ENCODE data around the gene CNGB1. TPM values are rescaled to one million over a fixed set of nuclear protein-coding genes. Genes with fewer than 3 reads are reported as not detected.
"Not testable (repeated sequence)": the region's sequence is repeated elsewhere in the genome, so short reads cannot be mapped to it uniquely, and the experiment has no call there.

Gene CNGB1
- total RNA-seq, 2 experiments from 2014 or later: not detected

DNA sequence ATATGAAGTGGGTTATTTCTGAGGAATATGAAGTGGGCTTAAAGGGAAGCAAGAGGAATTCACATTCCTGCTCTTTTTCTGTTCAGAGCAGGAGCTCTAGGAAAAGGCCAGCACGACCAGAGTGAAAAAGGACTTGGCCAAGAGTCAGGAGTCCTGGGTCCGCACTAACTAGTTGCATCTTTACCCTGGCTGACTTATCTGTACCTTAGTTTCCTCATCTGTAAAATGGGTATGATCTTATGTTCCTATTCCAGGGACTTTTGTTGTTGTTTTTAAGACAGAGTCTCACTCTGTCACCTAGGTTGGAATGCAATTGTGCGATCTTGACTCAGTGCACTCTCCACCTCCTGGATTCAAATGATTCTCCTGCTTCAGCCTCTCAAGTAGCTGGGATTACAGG, 52.5 kb downstream of the CNGB1 start:
- ChIA-PET POLR2A (no interaction called here), CTCF (no interaction called here)

DNA sequence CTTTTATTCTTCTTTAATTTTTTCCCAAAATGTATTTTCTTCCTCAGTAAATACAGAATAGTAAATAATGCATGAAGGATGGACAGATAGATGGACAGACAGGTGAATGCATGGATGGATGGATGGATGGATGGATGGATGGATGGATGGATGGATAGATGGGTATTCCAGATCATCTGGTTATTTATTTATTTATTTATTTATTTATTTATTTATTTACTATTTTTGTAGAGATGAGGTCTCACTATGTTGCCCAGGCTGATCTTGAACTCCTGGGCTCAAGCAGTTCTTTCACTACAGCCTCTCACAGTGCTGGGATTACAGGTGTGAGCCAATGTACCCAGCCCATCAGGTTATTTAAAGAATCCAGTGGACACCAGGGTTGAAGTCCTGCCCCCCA, 53.0 kb downstream of the CNGB1 start:
- CTCF ChIA-PET, POLR2A ChIA-PET: not testable (repeated sequence)

DNA sequence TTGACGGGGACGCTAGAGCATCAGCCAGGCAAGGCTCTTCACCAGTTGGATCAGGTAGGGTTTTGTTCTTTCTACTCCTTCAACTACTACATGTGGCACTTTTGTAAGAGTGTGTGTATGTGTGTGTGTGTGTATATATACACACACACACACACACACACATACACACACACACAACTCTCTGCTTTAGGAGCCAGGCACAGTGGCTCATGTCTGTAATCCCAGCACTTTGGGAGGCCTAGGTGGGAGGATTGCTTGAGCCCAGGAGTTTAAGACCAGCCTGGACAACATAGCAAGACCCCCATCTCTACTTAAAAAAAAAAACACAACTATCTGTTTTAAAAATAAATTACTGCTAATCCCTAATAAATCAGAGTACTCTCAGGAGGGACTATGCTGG, 53.4 kb downstream of the CNGB1 start:
- POLR2A ChIA-PET, CTCF ChIA-PET: not testable (repeated sequence)

DNA sequence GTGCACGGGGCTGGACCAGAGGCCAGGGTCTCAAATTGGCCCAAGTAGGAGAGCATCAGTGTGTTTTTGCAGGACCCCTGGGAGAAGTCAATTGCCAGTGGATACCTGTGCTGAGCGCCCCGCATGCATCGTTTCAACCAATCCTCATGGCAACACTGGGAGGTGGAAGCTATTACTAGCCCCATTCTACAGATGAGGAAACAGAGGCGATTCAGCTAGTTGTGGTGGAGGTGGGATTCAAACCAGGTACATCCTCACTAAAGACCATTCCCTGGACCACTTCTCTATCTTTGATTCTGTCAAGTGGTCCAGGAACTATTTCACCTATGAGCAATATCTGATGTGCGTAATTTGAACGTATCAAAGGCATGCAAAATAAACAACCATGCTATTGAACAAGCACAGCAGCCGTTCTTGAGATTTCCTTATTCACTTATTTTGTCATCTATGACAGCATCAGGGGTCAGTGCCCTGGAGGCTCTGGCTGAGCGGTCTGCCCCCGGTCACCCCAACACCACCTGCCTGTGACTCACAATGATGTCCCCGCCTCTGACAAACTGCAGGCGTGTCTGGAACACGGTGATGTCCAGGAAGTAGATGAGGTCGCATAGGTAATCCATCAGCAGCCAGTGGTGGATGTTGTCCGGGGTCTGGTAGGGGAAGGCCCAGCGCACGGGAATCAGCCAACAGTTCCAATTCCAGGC, 54.0 kb downstream of the CNGB1 start:
- CTCF ChIA-PET: no interaction called here

DNA sequence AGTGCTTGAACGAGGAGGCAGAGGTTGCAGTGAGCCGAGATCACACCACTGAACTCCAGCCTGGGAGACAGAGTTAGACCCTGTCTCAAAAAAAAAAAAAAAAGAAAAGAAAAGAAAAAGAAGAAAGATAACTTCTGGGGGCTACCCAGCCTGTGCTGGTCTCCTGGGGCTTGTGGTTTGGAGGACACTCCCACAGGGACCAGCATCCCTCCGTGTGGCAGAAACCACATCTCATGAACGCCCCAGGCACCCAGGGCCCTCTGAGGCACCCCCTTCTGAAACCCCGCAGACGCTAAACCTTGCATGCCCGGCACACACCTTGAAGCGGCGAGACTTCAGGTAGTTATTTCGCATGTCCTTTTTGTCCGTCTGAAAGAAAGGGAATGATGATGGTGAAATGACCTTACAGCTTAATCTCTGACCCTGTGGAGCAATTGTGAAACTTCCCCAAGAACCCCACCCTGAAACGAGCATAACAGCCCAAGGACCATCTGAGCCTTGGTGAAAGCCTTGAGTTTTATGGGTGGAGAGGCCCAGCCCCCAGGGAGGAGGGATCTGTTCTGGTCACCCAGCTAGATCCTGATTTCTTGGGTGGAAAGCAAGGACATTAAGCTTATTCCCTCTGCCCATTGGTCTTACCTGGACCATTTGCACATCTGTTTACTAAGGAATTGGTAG, 55.0 kb downstream of the CNGB1 start:
- ChIA-PET POLR2A (no interaction called here), CTCF (no interaction called here)

More for the DNA sequence above, 54.0 kb downstream of the CNGB1 start:
- POLR2A ChIA-PET: no interaction called here

DNA sequence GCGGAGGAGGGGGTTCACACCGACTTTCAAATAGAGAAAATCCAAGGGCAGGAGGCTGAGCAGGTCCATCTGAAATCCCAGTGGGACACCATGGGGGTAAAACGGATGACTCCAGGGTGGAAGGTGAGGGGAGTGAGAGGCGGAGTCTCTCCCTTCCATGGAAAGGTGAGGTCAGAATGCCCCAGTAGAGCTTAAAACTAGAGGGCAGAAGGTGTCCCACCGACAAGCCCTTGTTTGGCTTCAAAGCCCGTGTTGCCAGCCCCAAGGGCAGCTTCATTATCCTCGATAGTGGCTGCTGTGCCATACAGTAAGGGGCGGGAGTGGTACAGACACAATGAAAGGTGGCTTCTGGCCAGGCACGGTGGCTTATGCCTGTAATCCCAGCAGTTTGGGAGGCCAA, 55.7 kb downstream of the CNGB1 start:
- CTCF ChIA-PET: no interaction called here
- POLR2A ChIA-PET: no interaction called here

DNA sequence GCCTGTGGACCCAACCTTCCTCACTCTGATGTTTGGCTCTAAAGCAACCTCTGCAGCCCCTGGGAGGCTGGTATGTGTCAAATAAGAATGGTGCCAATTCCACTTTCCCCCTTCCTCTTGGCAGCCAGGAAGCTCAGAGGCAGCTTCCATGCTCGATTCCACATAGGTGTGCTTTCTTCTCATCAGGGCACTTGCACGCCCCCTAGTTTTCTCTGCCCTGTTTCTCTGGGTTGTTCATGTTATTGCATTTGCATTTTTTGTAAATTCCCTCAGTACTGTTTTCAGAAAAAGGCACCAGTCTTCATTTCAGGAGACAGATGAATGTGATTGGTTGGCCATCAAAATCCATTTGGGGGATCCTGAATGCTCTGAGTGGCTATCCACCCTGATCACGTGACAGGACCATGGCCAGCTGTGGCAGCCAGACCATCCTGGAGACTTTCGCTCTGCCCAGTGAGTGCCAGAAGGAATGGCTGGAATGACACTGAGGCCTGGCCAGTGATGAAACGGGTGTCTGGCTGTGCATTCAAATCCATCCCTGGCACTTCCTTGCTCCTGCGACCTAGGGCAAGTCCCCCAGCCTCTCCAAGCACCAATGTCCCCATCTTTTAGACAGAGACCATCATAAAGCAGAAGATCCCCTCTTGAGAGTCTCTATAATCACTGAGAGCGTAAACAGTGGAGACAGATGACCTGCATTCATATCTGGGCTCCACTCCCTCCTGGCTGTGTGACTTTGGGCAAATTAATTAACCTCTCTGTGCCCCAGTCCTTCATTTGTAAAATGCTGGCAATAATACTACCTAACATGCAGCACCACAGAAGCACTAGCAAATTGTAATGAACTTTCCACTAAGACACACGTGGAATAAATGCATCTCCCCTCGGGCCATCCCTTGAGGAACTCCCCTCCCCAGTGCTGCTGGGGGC, 56.4 kb downstream of the CNGB1 start:
- CTCF ChIA-PET: no interaction called here

DNA sequence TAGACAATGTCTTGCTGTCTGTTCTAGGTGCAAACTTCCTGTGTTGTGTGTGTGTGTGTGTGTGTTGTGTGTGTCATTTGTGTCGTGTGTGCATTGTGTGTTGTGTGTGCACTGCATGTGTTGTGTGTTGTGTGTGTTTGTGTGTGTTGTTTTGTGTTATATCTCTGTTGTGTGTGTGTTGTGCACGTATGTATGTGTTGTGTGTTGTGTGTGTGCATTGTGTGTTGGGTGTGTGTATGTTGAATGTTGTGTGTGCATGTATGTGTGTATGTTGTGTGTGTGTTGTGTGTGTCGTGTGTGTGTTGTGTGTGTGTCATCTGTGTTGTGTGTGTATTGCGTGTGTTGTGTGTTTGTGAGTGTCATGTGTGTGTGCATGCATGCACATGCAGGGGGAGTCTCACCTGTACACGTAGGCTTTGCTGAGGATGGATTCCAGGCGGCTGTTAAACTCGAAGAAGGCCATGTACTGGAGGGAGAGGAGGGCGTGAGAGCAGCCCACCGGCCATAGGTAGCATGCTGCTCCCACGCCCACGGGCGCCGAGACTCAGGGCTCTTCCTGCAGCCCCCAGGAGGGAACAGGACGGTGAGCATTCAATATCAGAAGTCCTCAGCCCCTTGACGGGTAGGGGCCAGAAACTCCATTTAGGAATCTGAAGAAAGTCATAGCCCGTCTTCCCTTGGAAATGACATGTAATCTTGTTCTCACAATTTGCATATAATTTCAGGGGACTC, 58.2 kb downstream of the CNGB1 start:
- CTCF ChIA-PET: no interaction called here
- POLR2A ChIA-PET: no interaction called here

More for the DNA sequence above, 56.4 kb downstream of the CNGB1 start:
- POLR2A ChIA-PET: no interaction called here

DNA sequence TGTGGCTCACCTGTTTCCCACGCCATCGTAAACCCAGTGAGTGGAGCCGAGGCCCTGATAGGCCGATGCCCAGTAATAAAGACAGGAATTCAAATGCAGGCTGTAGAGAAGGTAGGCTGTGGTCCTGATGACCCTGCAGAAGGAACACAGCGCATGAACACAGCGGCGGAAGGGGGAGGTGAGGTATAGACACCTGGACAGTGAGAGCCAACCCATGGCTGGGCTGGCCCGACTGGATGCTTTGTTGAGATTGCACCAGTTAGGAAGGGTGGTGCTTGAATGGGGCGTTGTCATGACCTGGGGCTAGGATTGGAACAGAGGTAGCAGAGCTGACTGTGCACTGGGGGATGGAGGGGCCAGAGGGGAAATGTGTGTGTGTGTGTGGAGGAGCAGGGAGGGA, 59.2 kb downstream of the CNGB1 start:
- POLR2A ChIA-PET: no interaction called here
- CTCF ChIA-PET: no interaction called here

DNA sequence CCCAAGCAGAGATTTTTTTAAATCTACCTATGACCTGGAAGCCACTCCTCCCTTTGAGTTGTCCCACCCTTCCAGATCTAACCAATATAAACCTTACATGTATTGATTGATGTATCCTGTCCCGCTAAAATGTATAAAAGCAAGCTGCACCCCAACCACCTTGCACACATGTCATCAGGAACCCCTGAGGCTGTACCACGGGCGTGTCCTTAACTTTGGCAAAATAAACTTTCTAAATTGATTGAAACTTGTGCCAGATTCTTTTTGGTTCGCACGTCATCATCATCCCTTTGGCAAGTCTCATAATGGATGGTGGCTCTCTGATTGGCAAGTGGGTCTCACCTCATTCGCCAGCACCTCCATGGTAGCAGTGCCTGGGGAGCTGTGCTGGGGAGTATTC, 60.2 kb downstream of the CNGB1 start:
- CTCF ChIA-PET: no interaction called here

DNA sequence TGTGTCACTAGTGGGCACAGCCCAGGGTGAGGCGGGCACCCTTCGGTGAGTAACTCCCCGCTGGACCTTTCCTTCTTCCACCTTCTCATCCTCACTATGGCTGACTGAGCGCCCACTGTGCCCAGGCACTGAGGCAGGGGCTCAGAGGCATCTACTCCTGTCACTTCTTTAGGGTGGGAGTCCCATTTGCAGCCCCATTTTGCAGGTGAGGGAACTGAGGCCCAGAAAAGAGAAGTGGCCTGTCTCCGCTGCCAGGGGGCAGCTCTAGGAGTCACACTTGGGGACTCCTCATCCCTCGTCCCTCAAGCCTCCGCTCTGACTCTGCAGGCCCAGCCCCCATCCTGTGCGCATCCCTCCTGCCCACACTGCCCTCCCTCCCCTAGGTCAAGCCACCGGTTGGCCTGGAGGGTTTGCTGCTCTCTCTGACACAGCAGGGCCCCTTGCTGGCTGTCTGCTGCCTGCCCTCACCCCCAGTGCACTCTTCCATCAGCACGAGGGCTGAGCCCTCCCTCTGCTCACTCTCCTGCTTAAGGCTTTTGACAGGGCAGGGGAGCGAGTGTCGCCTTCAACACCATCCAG, 62.4 kb downstream of the CNGB1 start:
- ChIA-PET CTCF (interaction anchor here (0.9 kb wide), 1 partner anchor 9 kb away, joined by 3 read pairs; no protein-coding TSS in a partner anchor), POLR2A (no interaction called here)

More for the DNA sequence above, 60.2 kb downstream of the CNGB1 start:
- POLR2A ChIA-PET: no interaction called here

DNA sequence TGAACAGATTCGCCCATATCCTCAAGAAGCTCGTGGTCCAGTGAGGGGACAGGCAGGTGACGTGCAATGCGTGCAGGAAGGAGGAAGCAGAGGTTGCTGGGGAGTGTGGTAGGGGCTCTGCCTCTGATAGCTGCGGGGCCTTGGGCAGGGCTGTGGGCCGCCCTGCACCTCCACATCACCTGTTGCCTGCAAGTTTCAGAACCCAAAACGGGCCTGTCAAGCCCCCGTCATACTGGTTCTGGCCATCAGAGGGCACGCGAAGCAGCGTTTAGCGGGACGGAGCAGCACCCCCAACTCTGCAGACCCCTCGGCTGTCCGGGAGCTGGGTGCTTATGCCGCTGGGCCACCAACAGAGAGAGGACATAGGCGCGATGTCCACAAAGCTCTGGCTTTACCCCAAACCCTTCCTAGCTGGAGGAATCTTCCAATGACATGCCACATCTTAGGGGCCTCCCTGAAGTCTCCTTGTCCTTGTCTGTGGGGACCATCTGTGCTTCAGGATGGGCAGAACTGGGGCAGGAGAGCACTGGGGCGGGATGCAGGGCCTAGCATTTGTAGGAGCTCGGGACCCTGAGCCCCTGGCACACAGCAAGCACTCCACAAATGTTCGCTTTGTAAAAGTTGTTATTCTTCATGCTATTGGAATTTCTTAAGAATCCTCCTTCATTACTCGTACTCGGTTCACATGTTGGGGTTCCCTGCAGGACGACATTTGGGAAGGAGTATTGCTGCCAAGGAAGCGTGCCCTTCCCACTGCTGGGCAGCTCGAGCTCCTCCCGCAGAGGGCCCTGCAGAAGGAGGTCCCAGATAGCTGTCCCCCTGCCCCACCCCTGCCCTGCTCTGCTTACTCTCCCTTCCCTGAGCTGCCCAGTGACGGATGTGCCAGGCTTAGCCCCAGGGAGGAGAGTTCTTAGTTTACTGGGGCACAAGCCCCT, 64.3 kb downstream of the CNGB1 start:
- ChIA-PET CTCF (interaction anchor here (0.5 to 1.3 kb wide), 8 partner anchors 21 to 194 kb away, joined by 3 to 5 read pairs (median 3); partner anchors contain the start of genes USB1 and ZNF319), POLR2A (no interaction called here)

DNA sequence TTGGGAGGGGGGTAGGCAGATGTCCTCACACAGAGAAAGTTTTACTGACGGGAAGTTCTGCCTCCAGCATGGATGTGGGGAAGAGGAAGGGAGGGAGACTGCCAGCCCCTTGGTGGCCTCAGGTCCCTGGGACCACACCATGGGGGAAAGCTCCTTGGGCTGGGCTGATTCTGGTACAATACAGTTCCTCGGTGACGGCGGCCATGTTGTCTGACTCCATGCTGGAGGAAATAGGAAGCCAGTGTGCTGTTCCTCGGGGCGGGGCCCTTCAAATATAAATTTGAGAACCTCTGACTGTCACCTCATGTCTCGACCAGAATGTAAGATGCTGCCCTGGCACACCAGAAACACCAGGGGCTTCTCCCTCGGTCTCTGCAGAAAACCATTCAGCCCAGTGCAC, 66.8 kb downstream of the CNGB1 start:
- CTCF ChIA-PET: interaction anchor here (1.5 kb wide), 1 partner anchor 96 kb away, joined by 4 read pairs; no protein-coding TSS in a partner anchor
- POLR2A ChIA-PET: no interaction called here

DNA sequence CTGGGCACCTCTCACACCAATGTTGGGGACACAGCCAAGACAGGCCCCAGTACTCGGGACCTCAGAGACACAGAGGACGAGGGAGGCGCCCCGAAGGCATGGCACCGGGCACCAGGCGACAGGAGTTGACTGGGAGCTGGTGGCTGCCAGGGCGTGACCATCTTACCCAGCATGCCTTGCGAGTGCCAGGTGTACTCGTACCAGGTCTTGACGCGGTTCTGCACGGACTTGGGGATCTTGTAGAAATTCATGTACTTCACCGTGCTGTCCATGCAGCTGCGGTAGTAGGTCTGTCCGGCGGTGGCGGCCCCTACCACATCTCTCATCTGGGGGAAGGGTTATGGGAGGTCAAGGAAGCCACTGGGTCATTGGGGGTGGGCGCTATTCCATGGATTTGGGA, 67.3 kb downstream of the CNGB1 start:
- POLR2A ChIA-PET: no interaction called here
- CTCF ChIA-PET: interaction anchor here (1.5 kb wide), 1 partner anchor 96 kb away, joined by 4 read pairs; no protein-coding TSS in a partner anchor

DNA sequence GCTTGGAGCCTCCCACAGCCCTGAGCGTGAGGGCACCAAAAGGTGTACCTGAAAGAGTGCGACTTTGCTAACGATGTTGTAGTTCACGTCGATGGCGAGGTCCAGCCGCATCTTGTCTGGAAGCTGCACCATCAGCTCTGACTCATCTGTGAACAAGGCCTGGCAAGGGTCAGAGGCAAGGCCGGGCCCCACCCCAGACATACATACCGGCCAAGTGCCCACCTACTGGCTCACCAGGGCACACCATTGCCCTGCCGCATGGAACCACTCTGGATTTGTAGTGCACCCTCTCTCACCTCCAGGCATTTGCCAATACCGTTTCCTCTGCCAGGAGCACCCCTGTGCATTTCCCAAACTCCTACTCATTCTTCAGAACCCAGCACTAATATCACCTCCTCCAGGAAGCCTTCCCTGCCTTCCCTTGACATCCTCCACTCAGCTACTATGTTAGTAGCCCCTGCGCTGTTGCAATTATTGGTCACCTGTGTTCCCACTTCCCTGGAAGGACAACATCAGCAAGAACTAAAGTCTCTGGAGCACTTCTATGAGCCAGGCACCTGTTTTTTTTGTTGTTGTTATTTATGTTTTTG, 69.4 kb downstream of the CNGB1 start:
- POLR2A ChIA-PET: no interaction called here
- CTCF ChIA-PET: interaction anchor here (0.6 to 1.3 kb wide), 3 partner anchors 9 to 97 kb away, joined by 3 read pairs; no protein-coding TSS in a partner anchor

DNA sequence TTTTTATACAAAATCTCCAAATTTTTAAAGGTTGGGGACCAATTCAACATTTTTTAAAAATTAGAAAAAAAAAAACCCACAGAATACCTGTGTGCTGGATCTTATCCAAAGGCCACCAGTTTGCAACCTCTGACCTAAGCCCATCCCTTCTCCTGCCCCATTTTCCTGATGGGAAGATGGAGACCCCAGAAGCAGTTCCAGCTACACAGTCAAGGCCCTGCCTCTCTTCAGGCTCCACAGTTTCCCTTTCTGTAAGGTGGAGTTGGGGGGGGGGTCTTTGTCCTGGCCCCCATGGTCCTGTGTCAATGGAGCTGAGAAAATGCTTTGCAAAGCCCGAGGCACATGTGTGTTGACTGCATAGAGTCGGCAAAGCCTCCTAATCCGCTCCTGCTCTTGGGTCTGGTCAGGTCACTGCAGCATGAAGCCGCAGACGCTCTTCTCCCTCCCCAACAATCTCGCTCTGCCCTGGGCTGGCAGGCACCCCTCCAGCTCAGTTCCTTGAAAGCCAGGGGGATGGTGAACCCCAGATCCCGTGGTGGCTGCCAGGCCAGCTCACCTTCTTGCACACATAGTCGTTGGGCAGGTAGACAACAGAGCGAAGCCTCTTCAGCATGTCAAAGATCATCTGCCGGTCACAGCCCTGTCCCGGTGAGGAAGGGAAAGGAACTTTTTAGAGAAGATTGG, 70.0 kb downstream of the CNGB1 start:
- POLR2A ChIA-PET: no interaction called here
- CTCF ChIA-PET: interaction anchor here (0.9 to 1.3 kb wide), 2 partner anchors 9 to 98 kb away, joined by 3 read pairs; no protein-coding TSS in a partner anchor
